DMS 273 (cell line): Measurements from ENCODE around the gene ZCCHC9.

Experiments used
- DNase-seq: peaks from one replicate; lab custom pipeline; 2025; ENCODE audit not compliant: unreplicated experiment; lab: John Stamatoyannopoulos, UW

Gene ZCCHC9

GRCh38 chr5:81355291-81356251 lies 54.2 kb downstream of the ZCCHC9 start:
- no peak for DNase-seq

GRCh38 chr5:81359108-81359507 lies 57.7 kb downstream of the ZCCHC9 start:
- DNase-seq = no peak

- DNase-seq = no peak
Observed at GRCh38 chr5:81359881-81360280, 58.5 kb downstream of the ZCCHC9 start.

- no peak for DNase-seq
Observed at GRCh38 chr5:81360640-81361039, 59.3 kb downstream of the ZCCHC9 start.

- DNase-seq = peak; percentile 18
Observed at GRCh38 chr5:81361600-81361999, 60.2 kb downstream of the ZCCHC9 start.
